ENCODE measurements around the gene DMXL1.

DNA sequence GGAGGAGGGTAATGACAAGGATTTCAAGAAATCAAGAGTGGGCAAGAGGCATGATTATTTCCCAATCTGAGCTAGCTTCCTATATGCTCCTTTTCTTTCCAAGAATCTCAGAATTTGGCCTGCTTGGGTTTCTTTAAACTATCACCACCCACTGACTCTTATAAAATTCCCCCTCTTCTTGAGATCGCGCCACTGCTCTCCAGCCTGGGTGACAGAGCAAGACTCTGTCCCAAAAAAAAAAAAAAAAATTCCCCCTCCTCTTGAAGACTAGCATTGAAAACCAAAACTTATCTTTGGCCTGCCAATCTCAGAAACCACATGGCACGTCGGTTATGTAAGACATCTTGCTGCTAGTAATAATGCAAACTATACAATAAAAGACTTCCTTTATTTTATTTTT is 3.4 kb upstream of the DMXL1 start:
- TF ChIP-seq EP300 (IDR thresholded peaks at IDR 0.05): no peak
- no peak for TF ChIP-seq CTCF (IDR thresholded peaks at IDR 0.05)
- TF ChIP-seq NPAS2 (CRISPR knock-in tag; IDR thresholded peaks at IDR 0.05; ENCODE audit: borderline replicate concordance): no peak
- TF ChIP-seq POLR2A (IDR thresholded peaks at IDR 0.05; ENCODE audit: low read length): no peak
- TF ChIP-seq, protein P1, sequence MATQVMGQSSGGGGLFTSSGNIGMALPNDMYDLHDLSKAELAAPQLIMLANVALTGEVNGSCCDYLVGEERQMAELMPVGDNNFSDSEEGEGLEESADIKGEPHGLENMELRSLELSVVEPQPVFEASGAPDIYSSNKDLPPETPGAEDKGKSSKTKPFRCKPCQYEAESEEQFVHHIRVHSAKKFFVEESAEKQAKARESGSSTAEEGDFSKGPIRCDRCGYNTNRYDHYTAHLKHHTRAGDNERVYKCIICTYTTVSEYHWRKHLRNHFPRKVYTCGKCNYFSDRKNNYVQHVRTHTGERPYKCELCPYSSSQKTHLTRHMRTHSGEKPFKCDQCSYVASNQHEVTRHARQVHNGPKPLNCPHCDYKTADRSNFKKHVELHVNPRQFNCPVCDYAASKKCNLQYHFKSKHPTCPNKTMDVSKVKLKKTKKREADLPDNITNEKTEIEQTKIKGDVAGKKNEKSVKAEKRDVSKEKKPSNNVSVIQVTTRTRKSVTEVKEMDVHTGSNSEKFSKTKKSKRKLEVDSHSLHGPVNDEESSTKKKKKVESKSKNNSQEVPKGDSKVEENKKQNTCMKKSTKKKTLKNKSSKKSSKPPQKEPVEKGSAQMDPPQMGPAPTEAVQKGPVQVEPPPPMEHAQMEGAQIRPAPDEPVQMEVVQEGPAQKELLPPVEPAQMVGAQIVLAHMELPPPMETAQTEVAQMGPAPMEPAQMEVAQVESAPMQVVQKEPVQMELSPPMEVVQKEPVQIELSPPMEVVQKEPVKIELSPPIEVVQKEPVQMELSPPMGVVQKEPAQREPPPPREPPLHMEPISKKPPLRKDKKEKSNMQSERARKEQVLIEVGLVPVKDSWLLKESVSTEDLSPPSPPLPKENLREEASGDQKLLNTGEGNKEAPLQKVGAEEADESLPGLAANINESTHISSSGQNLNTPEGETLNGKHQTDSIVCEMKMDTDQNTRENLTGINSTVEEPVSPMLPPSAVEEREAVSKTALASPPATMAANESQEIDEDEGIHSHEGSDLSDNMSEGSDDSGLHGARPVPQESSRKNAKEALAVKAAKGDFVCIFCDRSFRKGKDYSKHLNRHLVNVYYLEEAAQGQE (IDR thresholded peaks at IDR 0.05): no peak
- no peak for TF ChIP-seq JUNB (IDR thresholded peaks at IDR 0.05)
- TF ChIP-seq, protein P2, sequence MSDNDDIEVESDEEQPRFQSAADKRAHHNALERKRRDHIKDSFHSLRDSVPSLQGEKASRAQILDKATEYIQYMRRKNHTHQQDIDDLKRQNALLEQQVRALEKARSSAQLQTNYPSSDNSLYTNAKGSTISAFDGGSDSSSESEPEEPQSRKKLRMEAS (IDR thresholded peaks at IDR 0.05): no peak
- no peak for TF ChIP-seq RAD21 (conservative IDR thresholded peaks at IDR 0.05 in 1 of 2, IDR thresholded peaks at IDR 0.05 in 1 of 2)
- TF ChIP-seq SMC3 (IDR thresholded peaks at IDR 0.05): no peak
- TF ChIP-seq CEBPB (IDR thresholded peaks at IDR 0.05): no peak
- no peak for TF ChIP-seq ZC3H11A (IDR thresholded peaks at IDR 0.05)

All from A549 (cell line).